Stimulated activated CD4-positive, alpha-beta T cell treated with anti-CD3 and anti-CD28 coated beads, Interleukin-12 subunit alpha, Interleukin-12 subunit beta, amount 100 ng/mL, for 24 hours (primary cell): ENCODE results near the gene IMMP2L.
"Not testable (repeated sequence)": the region's sequence is repeated elsewhere in the genome, so short reads cannot be mapped to it uniquely, and the experiment has no call there.

Experiments
- DNase-seq, 2 experiments: peaks; one replicate each; pipeline ENCODE4 v3.0.0-alpha.2; 2020; ENCODE audit warnings: low read depth in 2 of 2

Gene IMMP2L

DNA sequence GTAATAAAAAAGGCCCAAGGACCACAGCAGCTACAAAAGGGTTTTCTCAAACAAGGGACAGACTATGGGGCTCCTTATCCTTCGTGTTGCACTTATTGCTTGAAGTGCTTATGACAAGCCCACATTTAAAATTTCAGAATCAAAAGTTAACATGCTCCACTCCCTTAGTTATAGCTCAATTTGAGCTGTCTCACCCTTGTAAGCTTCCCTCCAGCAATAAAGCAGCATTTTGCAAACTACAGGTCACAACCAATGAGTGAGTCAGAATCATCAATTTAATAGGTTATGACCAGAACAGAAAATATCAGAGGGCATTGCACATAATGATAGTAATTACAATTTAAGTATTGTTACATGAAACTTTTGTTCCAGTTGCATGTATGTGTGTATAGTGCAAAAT lies 53.0 kb downstream of the IMMP2L start:
- DNase-seq: no peak

DNA sequence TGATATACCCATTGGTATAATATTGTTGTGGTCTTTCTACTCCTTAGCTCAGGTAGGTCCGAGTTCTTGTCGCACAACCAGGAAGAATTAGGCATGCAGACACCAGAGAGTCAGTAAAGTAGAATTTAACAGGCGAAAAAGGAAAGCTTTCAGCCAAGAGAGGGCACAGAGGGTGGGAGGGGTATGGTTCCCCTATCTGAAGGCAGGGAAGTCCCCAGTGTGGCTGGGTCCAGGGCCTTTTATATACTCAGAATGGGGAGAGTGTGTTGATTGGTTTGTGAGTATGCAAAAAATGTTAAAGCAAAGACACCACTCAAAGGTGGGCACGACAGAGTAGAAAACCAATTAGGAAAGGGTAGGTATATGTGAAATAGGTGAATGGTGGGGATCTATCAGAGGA lies 53.9 kb downstream of the IMMP2L start:
- no peak for DNase-seq

DNA sequence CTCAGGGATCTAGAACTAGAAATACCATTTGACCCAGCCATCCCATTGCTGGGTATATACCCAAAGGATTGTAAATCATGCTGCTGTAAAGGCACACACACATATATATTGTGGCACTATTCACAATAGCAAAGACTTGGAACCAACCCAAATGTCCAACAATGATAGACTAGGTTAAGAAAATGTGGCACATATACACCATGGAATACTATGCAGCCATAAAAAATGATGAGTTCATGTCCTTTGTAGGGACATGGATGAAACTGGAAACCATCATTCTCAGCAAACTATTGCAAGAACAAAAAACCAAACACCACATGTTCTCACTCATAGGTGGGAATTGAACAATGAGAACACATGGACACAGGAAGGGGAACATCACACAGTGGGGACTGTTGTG lies 56.9 kb downstream of the IMMP2L start:
- DNase-seq: not testable (repeated sequence)

DNA sequence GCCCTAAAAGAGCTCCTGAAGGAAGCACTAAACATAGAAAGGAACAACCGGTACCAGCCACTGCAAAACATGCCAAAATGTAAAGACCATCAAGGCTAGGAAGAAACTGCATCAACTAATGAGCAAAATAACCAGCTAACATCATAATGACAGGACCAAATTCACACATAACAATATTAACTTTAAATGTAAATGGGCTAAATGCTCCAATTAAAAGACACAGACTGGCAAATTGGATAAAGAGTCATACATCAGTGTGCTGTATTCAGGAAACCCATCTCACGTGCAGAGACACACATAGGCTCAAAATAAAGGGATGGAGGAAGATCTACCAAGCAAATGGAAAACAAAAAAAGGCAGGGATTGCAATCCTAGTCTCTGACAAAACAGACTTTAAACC lies 60.5 kb downstream of the IMMP2L start:
- not testable (repeated sequence) for DNase-seq

DNA sequence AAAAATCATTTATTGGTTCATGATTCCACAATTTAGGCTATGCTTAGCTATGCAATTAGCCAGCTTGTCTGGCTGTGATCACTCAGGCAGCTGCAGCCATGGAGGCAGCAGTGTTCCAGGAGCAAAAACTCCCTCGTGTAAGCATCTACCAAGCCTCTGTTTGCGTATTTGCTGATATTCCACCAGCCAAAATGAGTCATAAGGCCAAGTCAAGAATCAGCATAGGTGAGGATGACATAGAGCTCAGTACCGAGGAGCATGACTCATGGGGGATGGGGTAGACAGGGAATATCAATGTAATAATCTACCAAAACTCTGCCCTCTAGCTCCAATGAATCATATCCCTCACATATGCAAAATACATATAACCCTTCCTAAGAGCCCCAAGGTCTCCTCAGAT lies 63.3 kb downstream of the IMMP2L start:
- DNase-seq: no peak

DNA sequence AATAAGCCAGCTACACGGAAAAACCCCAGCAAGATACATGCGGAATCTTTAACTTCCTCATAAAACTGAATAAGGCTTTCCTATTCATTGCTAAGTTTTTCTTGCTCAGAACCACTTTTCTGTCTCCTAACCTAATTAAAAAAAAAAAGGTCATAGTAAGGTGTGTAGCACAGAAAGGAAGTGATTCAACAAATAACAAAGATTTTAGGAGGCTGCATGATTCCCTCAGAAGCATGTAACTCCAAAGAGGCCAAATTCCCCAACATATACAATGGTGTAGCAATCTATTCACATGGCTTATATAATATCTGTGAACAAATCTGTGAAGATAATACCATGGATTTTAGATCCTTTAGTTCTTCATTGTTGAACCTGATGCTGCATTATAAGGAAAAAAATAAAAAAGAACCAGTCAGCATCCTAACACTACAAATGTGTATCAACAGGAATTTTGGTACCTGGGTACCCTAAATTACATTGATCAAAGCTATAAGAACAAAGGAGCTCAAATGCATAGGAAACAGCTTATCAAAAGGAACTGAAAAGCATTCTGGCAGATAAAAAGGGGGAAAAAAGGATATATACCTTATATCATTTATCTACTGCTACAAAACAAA lies 63.8 kb downstream of the IMMP2L start:
- no peak for DNase-seq

DNA sequence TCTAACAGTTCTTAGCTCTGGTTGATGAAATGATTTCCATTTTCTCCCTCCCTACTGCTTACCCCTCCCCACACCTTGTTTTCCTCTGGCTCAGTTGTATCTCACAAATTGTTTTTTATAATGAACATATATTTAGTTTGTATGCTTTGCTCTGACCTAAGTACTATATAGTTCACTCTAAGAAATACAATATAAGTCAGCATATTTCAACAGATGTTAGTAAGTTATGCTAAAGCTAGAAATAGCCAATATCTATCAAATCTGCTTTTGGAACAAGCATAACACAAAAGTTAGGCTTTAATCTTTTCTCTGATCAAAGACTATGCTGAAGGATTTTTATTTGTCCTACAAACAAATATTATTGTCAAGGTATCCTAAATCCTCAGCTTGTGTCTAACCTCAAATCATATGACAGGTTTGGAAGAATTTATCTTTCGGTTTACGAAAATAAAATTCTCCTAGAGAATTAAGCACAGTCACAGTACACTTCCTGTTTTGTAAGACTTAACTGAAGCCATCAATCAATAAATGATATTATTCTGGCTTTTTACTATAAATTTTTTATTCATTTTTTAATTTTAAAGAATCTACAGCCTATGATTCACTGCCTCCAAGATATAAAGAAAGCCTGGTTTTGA lies 67.0 kb downstream of the IMMP2L start:
- no peak for DNase-seq

DNA sequence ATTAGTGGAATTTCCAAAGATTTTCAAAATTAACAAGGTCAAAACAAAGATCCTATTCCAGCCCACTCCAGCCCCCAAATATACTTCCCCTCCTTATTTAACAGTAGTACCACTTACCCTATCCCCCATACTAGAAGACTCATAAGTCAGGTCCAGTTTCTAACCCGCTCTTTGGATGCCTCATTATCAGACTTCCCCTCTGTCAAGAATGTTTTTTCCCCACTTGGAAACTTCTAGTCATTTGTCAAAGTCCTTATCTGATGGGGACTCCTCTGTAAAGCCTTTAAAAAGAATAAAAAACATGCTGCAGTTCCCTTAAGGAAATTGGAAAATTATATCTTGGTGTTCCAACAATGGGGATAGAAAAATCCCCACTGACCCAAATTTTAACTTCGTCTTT lies 70.1 kb downstream of the IMMP2L start:
- no peak for DNase-seq

DNA sequence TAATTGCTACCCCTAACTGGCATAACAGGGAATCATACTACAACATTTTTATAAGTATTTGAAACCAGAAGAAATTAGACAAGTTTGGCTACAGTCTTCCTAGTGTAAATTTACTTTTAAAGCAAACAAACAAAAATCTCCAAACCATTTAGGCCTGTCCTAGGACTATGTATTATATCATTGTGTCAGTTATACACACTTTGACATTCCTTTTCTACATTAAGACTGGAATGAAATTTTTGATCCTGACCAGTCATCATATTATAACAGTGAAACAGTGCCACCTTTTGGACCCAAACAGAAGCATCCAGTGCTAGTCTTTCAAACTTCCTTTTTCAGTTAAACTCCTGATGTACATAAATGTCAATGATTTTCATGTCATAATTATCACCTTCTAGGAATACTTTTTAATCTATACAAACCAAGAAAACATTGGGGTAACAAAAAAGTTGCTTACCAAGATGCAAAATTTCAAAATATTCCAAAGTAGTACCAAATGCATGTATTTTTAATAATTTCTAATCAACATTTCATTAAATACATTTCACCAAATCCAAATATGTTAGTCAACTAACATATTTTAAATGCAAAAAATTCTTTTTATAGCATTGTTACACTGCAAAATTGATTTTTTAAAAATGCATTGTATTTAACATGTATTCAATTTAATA lies 75.7 kb downstream of the IMMP2L start:
- no peak for DNase-seq

DNA sequence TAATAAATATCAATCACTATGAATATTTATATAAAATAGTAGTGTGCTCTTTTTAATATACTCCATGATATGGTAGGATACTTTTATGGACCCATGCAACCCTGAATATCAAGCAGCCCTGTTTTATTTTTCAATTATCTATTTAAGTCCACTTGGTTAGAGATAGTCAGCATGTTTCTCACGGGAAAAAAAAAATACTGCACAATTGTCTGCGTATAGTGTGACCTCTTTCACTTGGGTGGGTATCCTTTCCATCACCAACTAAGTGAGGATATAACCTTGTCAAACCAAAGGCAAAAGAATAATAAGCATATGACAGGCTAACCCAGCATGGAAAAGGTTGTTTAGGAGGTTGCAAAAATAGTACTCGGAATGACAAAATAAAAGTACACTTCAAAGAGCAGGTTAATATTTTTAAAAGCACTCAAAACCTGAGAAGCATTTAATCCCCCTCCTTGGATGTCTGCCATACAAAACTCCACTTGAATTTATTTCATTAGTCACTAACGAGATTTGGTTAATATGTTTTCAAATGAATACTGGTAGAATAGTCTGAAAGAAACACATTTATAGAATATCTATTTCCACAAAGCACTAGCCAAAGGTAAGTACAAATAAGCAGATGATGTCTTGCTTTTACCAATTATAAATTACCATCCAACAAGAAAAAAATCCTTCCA lies 76.5 kb downstream of the IMMP2L start:
- no peak for DNase-seq

DNA sequence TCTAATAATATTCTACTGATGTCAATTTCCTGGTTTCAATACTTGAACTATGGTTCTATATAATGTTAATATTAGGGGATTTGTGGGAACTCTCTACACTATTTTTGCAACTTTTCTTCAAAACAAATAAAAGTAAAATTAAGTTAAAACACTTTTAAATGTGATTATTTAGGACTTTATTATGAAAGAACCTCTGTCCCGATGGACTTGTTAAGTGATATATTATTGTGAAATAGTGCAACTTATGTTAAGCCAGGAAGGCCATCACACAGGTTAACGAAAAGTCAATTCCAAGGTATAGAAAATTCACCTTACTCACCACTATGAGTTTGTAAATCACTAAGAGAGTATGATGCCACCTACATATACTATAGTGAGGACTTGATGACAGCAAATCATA lies 79.2 kb downstream of the IMMP2L start:
- DNase-seq: no peak

DNA sequence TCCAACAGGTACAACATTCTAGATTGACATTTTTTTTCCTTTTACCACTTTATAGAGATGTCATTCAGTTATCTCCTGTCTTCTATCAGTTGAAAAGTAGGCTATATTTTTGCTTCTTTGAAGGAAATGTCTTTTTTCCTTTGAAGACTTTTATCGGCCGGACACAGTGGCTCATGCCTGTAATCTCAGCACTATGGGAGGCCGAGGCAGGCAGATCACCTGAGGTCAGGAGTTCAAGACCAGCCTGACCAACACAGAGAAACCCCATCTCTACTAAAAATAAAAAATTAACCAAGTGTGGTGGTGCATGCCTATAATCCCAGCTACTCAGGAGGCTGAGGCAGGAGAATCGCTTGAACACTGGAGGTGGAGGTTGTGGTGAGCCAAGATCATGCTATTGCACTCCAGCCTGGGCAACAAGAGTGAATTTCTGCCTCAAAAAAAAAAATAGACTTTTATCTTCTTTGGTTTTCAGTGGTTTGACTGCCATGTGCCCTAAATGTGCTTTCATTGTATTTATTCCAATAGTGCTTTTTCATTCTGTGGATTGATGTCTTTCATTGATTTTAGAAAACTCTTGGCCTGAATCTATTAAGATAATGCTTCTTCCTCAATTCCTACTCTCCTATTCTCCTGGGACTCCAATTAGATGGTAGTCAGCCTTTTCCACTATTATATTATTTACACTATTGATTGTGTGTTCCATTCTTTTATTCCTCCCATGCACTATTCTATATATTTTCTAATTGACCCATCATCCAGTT lies 84.6 kb downstream of the IMMP2L start:
- no peak for DNase-seq

DNA sequence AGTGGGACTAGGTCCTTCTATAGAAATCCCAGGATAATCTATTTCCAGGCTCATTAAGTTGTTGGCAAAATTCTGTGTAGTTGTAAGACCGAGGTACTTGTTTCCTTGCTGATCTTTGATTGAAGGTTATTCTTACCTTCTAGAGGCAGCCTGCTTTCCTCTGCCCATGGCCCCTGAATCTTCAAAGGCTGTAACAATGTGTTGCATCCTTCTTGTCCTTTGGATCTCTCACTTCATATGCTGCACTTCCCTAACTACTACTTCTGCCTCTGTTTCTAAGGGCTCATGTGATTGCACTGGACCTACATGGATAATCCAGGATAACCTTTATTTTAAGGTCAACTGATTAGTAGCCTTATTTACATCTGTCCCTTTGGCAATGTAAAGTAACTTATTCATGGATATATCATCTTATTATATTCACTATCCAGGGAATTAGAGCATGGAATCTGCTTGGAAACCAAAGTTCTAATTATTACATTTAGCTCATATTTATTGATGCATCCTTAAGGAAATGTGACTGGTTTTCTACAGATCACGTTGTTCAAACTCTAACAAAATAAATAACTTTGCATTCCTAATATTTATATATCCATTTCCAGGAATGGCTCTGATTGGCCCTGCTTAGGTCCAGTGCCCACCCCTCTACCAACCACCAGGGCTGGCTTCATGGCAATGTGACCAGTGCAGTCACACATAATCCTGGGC lies 85.6 kb downstream of the IMMP2L start:
- DNase-seq: no peak

DNA sequence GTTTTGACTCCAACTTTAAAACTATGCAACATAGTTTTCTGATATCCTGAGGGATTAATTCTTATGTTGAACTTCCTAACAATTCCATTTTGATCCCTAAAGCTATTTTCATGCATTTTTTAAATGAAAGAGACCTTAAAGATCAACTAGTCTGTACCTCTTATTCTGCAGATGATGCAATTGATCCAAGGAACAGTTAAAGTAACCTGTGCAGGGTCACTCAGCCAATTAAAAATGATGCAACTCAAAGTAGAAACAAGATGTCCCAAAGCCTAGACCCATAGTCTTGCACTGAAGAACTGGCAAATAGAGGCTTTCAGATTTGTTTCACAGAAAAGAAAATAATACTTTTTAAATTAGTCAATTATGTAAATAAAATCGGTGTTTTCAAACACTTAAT lies 86.3 kb downstream of the IMMP2L start:
- DNase-seq: no peak

DNA sequence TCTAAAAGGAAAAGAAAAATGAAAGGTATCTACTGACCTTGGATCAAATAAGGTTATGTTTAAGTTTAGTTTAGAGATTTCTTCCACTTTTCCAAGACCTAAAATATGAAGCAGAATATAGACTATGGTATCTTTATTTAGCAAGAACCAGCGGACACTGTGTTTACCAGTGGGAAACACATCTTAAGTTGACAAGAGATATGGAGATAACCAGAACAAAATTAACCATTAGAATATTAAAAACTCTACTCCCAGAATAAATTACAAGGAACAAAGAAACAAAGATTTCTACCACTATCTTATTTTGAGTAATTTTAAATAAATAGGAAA lies 86.9 kb downstream of the IMMP2L start:
- no peak for DNase-seq

DNA sequence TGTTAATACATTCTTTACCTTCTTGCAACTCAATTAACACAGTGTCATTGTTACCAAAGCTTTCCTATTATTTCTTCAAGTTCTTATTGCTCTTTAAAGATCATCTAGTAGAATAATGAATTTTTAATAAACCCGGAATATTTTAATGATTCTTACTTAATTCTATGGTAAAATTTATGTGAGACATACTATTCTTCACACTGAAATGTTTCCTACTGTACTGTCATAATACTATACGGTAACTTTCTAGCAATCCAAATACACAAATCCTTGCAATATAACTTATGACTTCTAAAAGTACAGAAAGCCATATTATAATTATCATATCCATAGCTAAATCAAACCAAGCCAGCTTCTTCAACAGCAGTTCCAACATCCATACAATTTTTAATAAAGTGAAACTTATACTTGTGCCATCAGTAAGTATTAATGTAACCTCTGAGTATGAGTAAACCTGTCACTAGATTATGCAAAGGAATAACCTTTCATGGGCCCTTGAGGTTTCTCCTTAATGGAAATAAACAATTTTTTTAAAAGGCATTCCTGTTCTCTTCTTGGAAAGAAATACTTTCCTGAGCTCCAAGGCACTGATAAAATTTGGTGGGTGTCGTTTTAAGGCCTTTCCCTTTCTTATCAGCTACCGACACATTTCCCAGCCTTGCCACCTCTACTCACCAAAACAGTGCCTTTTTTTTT lies 87.4 kb downstream of the IMMP2L start:
- no peak for DNase-seq

DNA sequence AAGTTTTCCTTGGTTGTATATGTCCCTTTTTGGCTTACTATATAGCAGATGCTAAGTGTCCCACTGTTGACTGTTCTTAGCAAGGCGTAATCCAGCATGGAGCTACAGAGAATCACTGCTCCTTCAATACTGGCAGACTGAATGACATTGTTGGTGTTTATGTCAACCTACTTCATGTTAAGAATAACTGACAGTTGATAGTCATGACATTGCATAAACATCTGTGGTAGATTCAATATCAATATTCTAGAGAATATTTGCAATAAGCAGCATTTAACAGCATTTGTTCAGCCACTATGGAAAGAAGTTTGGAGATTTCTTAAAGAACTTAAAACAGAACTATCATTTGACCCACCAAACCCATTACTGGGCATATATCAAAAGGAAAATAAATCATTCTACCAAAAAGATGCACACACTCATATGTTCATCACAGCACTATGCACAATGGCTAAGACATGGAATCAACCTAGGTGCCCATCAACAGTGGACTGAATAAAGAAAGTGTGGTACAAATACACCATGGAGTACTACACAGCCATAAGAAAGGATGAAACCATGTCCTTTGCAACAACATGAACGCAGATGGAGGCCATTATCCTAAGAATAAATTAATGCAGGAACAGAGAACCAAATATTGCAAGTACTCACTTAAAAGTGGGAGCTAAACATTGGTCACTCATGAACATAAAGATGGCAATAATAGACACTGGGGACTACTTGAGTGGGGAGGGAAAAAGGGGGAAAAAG lies 88.7 kb downstream of the IMMP2L start:
- no peak for DNase-seq

DNA sequence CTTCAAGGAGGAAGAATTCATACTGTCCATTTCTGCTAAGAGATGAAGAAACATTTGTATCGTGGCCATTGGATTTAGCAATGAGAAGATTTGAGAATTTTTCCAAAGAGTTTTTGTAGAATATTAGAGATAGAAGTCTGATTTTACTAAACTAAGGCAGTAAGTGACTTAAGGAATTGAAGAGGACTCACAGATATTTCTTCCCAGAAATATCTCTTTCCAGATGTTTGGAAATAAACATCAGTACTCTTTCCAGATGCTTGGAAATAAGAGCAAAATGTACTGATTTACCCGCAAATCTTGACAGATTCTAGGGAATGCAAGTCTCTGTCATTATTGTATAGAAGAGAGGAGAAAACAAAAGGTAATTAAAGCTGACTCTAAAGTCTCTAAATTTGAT lies 91.3 kb downstream of the IMMP2L start:
- no peak for DNase-seq

DNA sequence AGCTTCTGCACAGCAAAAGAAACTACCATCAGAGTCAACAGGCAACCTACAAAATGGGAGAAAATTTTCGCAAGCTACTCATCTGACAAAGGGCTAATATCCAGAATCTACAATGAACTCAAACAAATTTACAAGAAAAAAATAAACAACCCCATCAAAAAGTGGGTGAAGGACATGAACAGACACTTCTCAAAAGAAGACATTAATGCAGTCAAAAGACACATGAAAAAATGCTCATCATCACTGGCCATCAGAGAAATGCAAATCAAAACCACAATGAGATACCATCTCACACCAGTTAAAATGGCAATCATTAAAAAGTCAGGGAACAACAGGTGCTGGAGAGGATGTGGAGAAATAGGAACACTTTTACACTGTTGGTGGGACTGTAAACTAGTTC lies 92.4 kb downstream of the IMMP2L start:
- not testable (repeated sequence) for DNase-seq

DNA sequence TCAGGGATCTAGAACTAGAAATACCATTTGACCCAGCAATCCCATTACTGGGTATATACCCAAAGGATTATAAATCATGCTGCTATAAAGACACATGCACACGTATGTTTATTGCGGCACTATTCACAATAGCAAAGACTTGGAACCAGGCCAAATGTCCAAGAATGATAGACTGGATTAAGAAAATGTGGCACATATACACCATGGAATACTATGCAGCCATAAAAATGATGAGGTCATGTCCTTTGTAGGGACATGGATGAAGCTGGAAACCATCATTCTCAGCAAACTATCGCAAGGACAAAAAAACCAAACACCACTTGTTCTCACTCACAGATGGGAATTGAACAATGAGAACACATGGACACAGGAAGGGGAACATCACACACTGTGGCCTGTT lies 96.5 kb downstream of the IMMP2L start:
- DNase-seq: not testable (repeated sequence)
